Measurements from ENCODE around the gene EP400. TPM values are rescaled to one million over a fixed set of nuclear protein-coding genes. Genes with fewer than 3 reads are reported as not detected.

EP400 gene
- polyA plus RNA-seq, 1 donor (not counting 4 experiments of a cell fraction or from before 2014, with no cell fraction given) = 4.1 TPM

DNA sequence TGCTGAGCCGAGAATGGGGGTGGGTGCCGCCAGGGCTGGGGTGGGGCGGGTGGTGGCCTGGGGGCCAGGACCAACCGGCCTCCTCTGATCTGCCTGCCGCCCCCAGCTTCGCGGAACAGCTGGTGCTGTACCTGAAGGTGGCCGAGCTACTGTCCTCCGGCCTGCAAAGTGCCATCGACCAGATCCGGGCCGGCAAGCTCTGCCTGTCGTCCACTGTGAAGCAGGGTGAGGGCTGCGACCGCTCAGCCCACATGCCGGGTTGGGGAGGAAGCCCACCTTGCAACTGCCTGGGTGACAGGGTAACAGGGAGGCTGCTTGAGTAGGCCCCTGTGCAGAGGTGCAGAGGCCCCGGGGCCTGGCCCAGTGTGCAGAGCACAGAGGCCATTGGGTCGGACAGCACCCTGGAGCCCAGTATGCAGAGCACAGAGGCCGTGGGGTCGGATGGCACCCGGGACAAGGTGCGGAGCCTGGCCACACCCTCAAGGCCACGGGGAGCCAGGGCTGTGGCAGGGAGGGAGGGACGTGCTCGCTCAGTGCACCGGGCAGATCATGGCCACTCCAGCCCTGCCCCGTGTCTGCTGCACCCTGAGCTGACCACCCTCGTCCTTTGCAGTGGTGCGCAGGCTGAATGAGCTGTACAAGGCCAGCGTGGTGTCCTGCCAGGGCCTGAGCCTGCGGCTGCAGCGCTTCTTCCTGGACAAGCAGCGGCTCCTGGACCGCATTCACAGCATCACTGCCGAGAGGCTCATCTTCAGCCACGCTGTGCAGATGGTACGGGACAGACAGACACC is 30.2 kb upstream of the EP400 start:
- no peaks in the 10 kb centered on the region for H3K9me1 ChIP-seq (ENCODE audit: control insufficient read depth, extremely low read depth, insufficient read depth, low read length)
- H3K9me3 ChIP-seq (ENCODE audit: control insufficient read depth, low read depth, low read length) = no peaks in the 10 kb centered on the region
- H2AFZ ChIP-seq (ENCODE audit: control insufficient read depth, low read length) = no peak overlapping the region
- H3K4me3 ChIP-seq (ENCODE audit: control insufficient read depth in 2 of 3, extremely low read depth in 1 of 3, insufficient read depth in 2 of 3, low read depth in 1 of 3, low read length in 3 of 3) = no peak overlapping the region
- DNase-seq (ENCODE audit: low read depth, low spot score) = no peak
- H3K4me1 ChIP-seq (ENCODE audit: control insufficient read depth, extremely low read depth, insufficient read depth, low read length) = no peaks in the 10 kb centered on the region
- no peak overlapping the region for H3K4me2 ChIP-seq (ENCODE audit: control insufficient read depth, extremely low read depth, insufficient read depth, low read depth, low read length)
- H4K20me1 ChIP-seq (ENCODE audit: control insufficient read depth, extremely low read depth, insufficient read depth, low read length) = no peaks in the 10 kb centered on the region
- TF ChIP-seq EZH2 (IDR thresholded peaks at IDR 0.05; ENCODE audit: low read length) (no peak), CTCF (optimal IDR thresholded peaks at IDR 0.05 in 1 of 3, IDR thresholded peaks at IDR 0.05 in 1 of 3, conservative IDR thresholded peaks at IDR 0.05 in 1 of 3; ENCODE audit: extremely low read depth in 1 of 3, insufficient read depth in 2 of 3, low read length in 3 of 3) (no peak)
- H3K36me3 ChIP-seq (ENCODE audit: control insufficient read depth in 2 of 2, extremely low read depth in 1 of 2, insufficient read depth in 2 of 2, low read length in 2 of 2) = peaks cover 0 to 30% of the 10 kb centered on the region in 2 experiments
- FAIRE-seq = no peak
- H3K27me3 ChIP-seq (ENCODE audit: control insufficient read depth, extremely low read depth, insufficient read depth, low read length) = no peaks in the 10 kb centered on the region
- H3K79me2 ChIP-seq (ENCODE audit: control insufficient read depth, insufficient read depth, low read length) = no peaks in the 10 kb centered on the region
- no peak overlapping the region for H3K9ac ChIP-seq (ENCODE audit: control insufficient read depth, extremely low read depth, insufficient read depth, low read length)
- dilution Hi-C loops (cut with MboI; ENCODE audit: extremely low pct_ligation_motif_present, low sequenced_read_pairs) = no loop called here
- no peak overlapping the region for H3K27ac ChIP-seq (ENCODE audit: control insufficient read depth, insufficient read depth, low read length)

- TF ChIP-seq EZH2 (IDR thresholded peaks at IDR 0.05; ENCODE audit: low read length) (no peak), CTCF (optimal IDR thresholded peaks at IDR 0.05 in 1 of 3, IDR thresholded peaks at IDR 0.05 in 1 of 3, conservative IDR thresholded peaks at IDR 0.05 in 1 of 3; ENCODE audit: extremely low read depth in 1 of 3, insufficient read depth in 2 of 3, low read length in 3 of 3) (no peak)
Measured at GRCh38 chr12:131920157-131920508, 29.6 kb upstream of the EP400 start.

More at GRCh38 chr12:131920157-131920508, 29.6 kb upstream of the EP400 start:
- Histone ChIP-seq H3K4me1 (ENCODE audit: control insufficient read depth, extremely low read depth, insufficient read depth, low read length) (no peaks in the 10 kb centered on the region), H3K27ac (ENCODE audit: control insufficient read depth, insufficient read depth, low read length) (no peak overlapping the region), H3K4me2 (ENCODE audit: control insufficient read depth, extremely low read depth, insufficient read depth, low read depth, low read length) (no peak overlapping the region), H3K79me2 (ENCODE audit: control insufficient read depth, insufficient read depth, low read length) (no peaks in the 10 kb centered on the region), H3K9ac (ENCODE audit: control insufficient read depth, extremely low read depth, insufficient read depth, low read length) (no peak overlapping the region), H3K27me3 (ENCODE audit: control insufficient read depth, extremely low read depth, insufficient read depth, low read length) (no peaks in the 10 kb centered on the region), H2AFZ (ENCODE audit: control insufficient read depth, low read length) (no peak overlapping the region), H3K9me3 (ENCODE audit: control insufficient read depth, low read depth, low read length) (no peaks in the 10 kb centered on the region), H3K9me1 (ENCODE audit: control insufficient read depth, extremely low read depth, insufficient read depth, low read length) (no peaks in the 10 kb centered on the region), H3K36me3 (ENCODE audit: control insufficient read depth in 2 of 2, extremely low read depth in 1 of 2, insufficient read depth in 2 of 2, low read length in 2 of 2) (peaks cover 0 to 27% of the 10 kb centered on the region in 2 experiments), H3K4me3 (ENCODE audit: control insufficient read depth in 2 of 3, extremely low read depth in 1 of 3, insufficient read depth in 2 of 3, low read depth in 1 of 3, low read length in 3 of 3) (no peak overlapping the region), H4K20me1 (ENCODE audit: control insufficient read depth, extremely low read depth, insufficient read depth, low read length) (no peaks in the 10 kb centered on the region)
- DNase-seq (ENCODE audit: low read depth, low spot score) (no peak), FAIRE-seq (no peak)
- dilution Hi-C loops (cut with MboI; ENCODE audit: extremely low pct_ligation_motif_present, low sequenced_read_pairs) = no loop called here
